Tibial artery (tissue), 4 donors: ENCODE measurements around the gene RPSA.
A peak's percentile ranks its signal among the peaks of the same experiment; 100 is the strongest.
"Not testable (repeated sequence)": the region's sequence is repeated elsewhere in the genome, so short reads cannot be mapped to it uniquely, and the experiment has no call there.

Experiments
- DNase-seq, 2 donors: peaks; one replicate each; pipeline ENCODE4 v3.0.0-alpha.2; 2019
- H3K27ac ChIP-seq, 2 donors: fragments of 200-600 bp; sonication (generic) in 1 of 2; 1 replicate in 1 of 2; 2 replicates in 1 of 2; pipeline ENCODE4 v1.5.1; 2018 to 2019; ENCODE audit warnings: mild to moderate bottlenecking in 1 of 2
- H3K27me3 ChIP-seq, 2 donors: fragments of 200-600 bp; sonication (generic) in 1 of 2; one replicate each; pipeline versions ENCODE4 v1.5.1 to v1.6.0; 2016 to 2019
- H3K36me3 ChIP-seq, 3 donors: fragments of 200-600 bp; sonication (generic) in 2 of 3; one replicate each; pipeline ENCODE4 v1.5.1; 2016 to 2019; ENCODE audit warnings: mild to moderate bottlenecking in 2 of 3
- H3K4me1 ChIP-seq, 4 donors: fragments of 200-600 bp; sonication (generic) in 2 of 4; 1 replicate in 3 of 4; 2 replicates in 1 of 4; pipeline ENCODE4 v1.5.1; 2016 to 2019
- H3K4me3 ChIP-seq, 2 donors: fragments of 200-600 bp; sonication (generic) in 1 of 2; 1 replicate in 1 of 2; 2 replicates in 1 of 2; pipeline ENCODE4 v1.5.1; 2018 to 2019; ENCODE audit warnings: mild to moderate bottlenecking in 2 of 2
- H3K9me3 ChIP-seq, 3 donors: fragments of 200-600 bp; sonication (generic) in 1 of 3; one replicate each; pipeline ENCODE4 v1.5.1; 2016 to 2019
- intact Hi-C: fragments of 100-400 bp; cut with DNase I; formaldehyde crosslinking; loops from one replicate; pipeline ENCODE4 v1.15.0; 2023; ENCODE audit warnings: low total_unique reads
- TF ChIP-seq, protein P1 (sequence below), 2 experiments: fragments of 200-600 bp in 1 of 2; fragments of 450-650 bp in 1 of 2; IDR thresholded peaks; one replicate each; pipeline ENCODE4 v1.5.1; 2017 to 2019; ENCODE audit warnings: antibody characterized with exemption in 2 of 2, mild to moderate bottlenecking in 1 of 2, moderate library complexity in 1 of 2

The RPSA gene

DNA sequence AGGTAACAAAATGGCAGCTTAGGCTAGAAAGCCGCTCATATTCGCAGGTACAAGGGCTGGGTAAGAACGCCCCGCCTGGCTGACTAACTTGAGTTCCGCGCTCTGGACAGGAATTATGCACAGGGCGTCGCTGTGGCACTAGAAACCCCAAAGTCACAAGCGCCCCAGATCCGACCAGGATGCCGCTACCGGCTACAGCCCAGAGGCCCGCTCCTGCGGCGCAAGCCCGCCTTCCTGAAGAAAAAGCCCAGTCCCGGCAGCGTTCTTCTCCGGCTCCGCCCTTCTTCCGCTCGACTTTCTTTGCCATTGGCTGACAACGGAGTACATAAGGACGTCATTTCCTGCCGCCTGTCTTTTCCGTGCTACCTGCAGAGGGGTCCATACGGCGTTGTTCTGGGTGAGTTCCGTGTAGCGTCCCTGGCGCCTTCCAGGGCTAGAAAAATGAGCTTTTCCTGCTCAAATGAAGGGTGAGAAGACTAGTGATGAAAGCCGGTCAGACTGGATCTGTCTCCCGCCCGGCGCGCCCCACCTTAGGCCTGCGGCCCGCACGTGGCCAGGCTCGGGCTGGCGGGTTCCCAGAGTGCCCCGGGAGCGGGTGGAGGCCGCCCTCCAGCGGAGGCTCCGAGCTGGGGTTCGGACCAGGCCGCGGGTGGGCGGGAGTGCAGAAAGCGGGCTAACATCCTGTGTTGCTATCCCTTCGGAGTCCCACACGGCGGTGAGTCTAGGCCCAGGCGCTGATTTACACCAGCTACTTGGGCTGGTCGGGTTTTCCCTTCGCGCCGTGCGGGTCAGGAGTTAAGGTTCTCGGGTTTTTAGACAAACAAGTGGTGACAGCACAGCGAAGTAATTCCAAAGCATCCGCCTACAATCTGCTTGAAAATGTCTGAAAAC, at the start of gene RPSA:
Gene RPSA (plus strand): TSS at position 353 of the 891 bp plus-strand sequence. CDS start 934 bp downstream, outside the sequence.
- intact Hi-C loops: loop anchor here (2.0 kb wide), 1 partner anchor 24 kb away; the partner anchor contains the start of gene SLC25A38
- TF ChIP-seq, protein P1, sequence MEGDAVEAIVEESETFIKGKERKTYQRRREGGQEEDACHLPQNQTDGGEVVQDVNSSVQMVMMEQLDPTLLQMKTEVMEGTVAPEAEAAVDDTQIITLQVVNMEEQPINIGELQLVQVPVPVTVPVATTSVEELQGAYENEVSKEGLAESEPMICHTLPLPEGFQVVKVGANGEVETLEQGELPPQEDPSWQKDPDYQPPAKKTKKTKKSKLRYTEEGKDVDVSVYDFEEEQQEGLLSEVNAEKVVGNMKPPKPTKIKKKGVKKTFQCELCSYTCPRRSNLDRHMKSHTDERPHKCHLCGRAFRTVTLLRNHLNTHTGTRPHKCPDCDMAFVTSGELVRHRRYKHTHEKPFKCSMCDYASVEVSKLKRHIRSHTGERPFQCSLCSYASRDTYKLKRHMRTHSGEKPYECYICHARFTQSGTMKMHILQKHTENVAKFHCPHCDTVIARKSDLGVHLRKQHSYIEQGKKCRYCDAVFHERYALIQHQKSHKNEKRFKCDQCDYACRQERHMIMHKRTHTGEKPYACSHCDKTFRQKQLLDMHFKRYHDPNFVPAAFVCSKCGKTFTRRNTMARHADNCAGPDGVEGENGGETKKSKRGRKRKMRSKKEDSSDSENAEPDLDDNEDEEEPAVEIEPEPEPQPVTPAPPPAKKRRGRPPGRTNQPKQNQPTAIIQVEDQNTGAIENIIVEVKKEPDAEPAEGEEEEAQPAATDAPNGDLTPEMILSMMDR (IDR thresholded peaks at IDR 0.05): peak; percentile 14 to 25
- no peaks in the 10 kb centered on the region for H3K9me3 ChIP-seq
- H3K27me3 ChIP-seq: no peaks in the 10 kb centered on the region
- peaks cover 0 to 27% (median 16%) of the 10 kb centered on the region in 4 donors for H3K4me1 ChIP-seq
- peak within 1 kb of the TSS; percentile 73 to 75 for H3K27ac ChIP-seq
- H3K36me3 ChIP-seq: peaks cover 21 to 43% (median 35%) of the 10 kb centered on the region in 3 donors
- peak within 1 kb of the TSS; percentile 70 to 72 for H3K4me3 ChIP-seq
- peak; percentile 93 to 96 for DNase-seq

DNA sequence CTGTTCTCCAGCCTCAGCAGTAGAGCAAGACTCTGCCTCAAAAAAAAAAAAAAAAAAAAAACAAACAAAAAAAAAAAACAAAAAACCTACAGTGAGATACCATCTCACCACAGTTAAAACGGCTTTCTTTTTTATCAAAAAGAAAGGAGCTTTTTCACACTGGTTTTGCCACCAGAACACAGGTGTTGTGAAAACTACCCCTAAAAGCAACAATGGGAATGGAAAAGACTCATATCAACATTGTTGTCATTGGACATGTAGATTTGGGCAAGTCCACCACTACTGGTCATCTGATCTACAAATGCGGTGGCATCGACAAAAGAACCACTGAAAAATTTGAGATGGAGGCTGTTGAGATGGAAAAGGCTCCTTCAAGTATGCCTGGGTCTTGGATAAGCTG, 48.2 kb upstream of the RPSA start:
- intact Hi-C loops: no loop called here
- H3K9me3 ChIP-seq: no peaks in the 10 kb centered on the region
- H3K27ac ChIP-seq: no peak overlapping the region
- no peaks in the 10 kb centered on the region for H3K4me1 ChIP-seq
- no peak overlapping the region for H3K4me3 ChIP-seq
- TF ChIP-seq, protein P1 (IDR thresholded peaks at IDR 0.05): no peak
- no peaks in the 10 kb centered on the region for H3K36me3 ChIP-seq
- DNase-seq: no peak
- H3K27me3 ChIP-seq: no peaks in the 10 kb centered on the region

DNA sequence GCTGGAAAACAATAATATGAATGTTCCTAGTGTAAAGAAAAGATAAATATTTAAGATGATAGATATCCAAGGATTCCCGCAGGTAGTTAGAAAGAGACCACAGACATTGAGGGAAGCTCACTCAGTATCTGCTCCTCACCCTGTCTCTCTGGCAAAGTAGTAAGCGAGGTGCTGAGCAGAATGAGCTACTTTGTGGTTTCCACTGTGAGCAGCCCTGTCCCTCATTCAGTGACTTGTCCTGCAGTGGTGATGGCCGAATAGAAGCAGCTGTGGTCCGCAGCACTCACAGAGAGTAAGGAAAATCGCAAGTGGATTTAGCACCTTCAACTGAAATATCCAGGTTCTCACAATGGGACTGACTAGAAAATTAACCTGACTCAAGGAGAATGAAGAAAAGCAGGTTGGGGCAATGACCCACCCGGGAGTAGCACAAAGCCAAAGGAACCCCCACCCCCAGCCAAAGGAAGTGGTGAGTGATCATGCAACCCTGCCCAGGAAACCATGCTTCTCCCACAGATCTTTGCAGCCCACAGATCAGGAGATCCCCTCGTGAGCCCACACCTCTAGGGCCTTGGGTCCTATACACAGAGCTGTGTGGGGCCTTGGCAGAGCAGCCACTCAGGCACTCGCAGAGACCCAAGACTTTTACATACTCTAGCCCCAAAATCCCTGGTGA, 45.1 kb upstream of the RPSA start:
- TF ChIP-seq, protein P1 (IDR thresholded peaks at IDR 0.05): no peak
- intact Hi-C loops: no loop called here
- Histone ChIP-seq H3K27me3 (no peaks in the 10 kb centered on the region), H3K36me3 (no peaks in the 10 kb centered on the region), H3K27ac (no peak overlapping the region), H3K9me3 (no peaks in the 10 kb centered on the region), H3K4me1 (no peaks in the 10 kb centered on the region), H3K4me3 (no peak overlapping the region)
- DNase-seq: no peak

DNA sequence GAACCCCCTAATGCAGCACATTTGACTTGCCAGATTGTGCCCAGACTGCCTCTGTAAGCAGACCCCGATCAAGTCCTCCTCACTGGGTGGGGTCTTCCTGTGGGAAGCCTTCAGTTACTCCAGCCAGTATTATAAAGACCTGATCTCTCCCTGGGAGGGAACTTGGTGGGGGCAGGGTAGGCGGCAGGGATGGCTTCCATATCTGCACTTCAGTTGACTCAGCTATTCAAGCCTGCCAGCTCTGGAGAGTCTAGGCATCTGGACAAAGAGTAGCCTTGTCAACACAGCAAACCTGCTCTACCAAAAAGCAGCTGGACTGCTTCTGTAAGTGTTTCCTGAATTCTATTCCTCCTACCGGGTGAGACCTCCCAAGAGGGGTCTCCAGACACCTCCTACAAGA, 44.3 kb upstream of the RPSA start:
- Histone ChIP-seq H3K27me3 (no peaks in the 10 kb centered on the region), H3K4me3 (no peak overlapping the region), H3K36me3 (no peaks in the 10 kb centered on the region), H3K9me3 (no peaks in the 10 kb centered on the region), H3K27ac (no peak overlapping the region), H3K4me1 (no peaks in the 10 kb centered on the region)
- intact Hi-C loops: no loop called here
- TF ChIP-seq, protein P1 (IDR thresholded peaks at IDR 0.05): no peak
- no peak for DNase-seq

DNA sequence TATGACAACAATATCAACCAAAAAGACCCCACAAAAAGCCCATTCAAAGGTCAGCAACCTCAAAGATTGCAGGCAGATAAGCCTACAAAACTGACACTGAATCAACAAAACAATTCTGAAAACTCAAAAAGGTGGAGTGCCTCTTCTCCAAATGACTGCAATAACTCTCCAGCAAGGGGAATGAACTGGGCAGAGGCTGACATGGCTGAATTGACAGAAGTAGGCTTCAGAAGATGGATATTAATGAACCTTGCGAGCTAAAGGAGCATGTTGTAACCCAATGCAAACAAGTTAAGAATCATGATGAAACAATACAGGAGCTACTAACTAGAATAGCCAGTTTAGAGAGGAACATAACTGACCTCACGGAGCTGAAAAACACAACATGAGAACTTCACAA, 43.7 kb upstream of the RPSA start:
- Histone ChIP-seq H3K27ac (no peak overlapping the region), H3K36me3 (no peaks in the 10 kb centered on the region), H3K27me3 (no peaks in the 10 kb centered on the region), H3K9me3 (no peaks in the 10 kb centered on the region), H3K4me1 (no peaks in the 10 kb centered on the region), H3K4me3 (no peak overlapping the region)
- intact Hi-C loops: no loop called here
- no peak for DNase-seq
- TF ChIP-seq, protein P1 (IDR thresholded peaks at IDR 0.05): no peak

DNA sequence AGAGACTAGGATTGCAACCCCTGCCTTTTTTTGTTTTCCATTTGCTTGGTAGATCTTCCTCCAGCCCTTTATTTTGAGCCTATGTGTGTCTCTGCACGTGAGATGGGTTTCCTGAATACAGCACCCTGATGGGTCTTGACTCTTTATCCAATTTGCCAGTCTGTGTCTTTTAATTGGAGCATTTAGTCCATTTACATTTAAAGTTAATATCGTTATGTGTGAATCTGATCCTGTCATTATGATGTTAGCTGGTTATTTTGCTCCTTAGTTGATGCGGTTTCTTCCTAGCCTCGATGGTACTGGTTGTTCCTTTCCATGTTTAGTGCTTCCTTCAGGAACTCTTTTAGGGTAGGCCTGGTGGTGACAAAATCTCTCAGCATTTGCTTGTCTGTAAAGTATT, 36.1 kb upstream of the RPSA start:
- H3K27me3 ChIP-seq, H3K4me1 ChIP-seq, H3K9me3 ChIP-seq, intact Hi-C loops, H3K4me3 ChIP-seq, H3K27ac ChIP-seq, DNase-seq, H3K36me3 ChIP-seq: not testable (repeated sequence)
